Activated effector memory CD4-positive, alpha-beta T cell treated with anti-CD3 and anti-CD28 coated beads, Interleukin-2, amount 50 U/mL, for 16 hours (primary cell): ENCODE data around the gene ZNF275.
A peak's percentile ranks its signal among the peaks of the same experiment; 100 is the strongest.
"Not testable (repeated sequence)": the region's sequence is repeated elsewhere in the genome, so short reads cannot be mapped to it uniquely, and the experiment has no call there.

Experiments used
- DNase-seq: peaks from one replicate; pipeline ENCODE4 v3.0.0-alpha.2; 2020

ZNF275 gene, protein sequence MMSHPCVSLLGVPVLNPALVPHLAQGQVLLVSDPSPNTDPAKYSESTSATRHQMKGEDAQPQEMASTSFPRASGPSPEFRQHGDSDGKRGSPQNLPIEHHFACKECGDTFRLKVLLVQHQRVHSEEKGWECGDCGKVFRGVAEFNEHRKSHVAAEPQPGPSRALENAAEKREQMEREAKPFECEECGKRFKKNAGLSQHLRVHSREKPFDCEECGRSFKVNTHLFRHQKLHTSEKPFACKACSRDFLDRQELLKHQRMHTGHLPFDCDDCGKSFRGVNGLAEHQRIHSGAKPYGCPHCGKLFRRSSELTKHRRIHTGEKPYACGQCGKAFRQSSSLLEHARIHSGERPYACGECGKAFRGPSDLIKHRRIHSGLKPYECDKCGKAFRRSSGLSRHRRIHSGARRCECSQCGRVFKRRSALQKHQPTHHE

DNA sequence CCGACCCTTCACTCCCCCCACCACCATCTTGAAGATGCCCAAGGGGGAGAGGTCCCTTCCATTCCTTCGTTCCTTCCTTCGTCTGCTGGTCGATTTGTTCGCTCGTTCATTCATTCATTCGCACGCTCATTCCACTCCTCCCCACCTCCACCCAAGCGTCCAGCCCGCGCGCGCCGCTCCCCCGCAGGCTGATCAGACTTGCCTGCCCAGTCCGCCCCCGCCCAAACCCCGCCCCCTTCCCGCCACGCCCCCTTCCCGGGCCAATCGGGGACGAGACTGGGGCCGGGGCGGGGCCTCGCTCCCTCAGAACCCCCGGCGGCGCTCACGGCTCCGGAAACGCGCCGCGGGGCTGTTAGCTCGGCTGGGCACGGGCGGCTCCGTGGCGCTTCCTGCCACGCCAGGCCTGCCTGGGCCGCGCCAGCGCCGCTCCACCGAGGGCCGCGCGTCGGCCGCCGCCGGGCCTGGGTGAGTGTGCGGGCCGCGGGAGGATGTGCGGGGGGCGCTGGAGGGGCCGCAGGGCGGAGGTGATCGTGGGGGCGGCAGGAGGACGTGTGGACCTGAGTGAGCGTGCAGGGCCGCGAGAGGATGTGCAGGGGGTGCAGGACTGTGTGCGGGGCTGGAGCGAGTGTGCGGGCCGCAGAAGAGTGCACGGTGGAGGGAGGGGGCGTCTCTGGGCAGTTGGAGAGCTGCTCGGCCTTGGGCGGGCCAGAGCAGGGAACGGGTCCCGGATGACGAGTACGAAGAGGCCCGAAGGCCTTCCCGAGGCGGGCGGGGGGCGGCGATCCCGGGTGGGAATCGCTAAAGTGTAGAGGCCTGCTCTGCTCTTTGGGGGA, at the start of gene ZNF275:
Gene ZNF275 (plus strand): TSS at position 333 of the 833 bp plus-strand sequence. CDS start 2,527 bp downstream, outside the sequence.
- peak; percentile 93 for DNase-seq

DNA sequence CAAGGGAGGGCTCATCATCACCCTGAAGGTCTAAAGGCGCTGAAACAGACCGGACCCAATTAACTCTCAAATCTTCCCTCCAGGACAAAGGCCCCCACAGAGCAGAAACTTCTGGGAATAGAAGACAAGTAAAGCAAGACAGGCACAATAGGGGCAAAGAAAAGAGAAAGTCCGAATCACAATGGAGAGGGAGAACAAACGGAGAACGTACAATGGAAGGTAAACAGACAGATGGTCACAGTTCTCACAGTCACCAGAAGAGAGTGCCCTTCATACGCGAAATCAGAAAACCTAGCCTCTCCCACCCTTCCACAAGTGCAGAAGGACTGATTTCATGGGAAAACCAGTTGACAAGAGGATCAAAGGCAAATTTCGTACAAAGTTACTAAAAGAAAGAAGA, 48.3 kb upstream of the ZNF275 start:
- not testable (repeated sequence) for DNase-seq

DNA sequence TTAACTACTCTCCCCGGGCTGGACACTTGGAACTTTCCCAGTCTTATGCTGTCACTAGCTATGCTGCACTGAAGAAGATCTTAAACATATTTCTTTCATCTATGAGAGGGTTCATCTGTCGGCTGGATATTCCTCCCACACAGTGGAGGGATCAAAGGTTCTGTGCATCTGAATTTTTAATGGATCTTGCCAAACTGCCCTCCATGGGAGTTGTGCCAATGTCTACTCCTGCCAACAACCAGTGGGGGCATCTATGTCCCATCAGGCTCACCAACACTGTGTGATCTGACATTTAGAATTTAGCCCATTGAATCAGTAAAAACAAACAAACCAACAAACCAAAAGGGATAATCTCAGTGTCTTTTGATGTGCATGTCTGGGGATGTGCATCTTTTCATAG, 45.1 kb upstream of the ZNF275 start:
- DNase-seq, result not testable (repeated sequence)

DNA sequence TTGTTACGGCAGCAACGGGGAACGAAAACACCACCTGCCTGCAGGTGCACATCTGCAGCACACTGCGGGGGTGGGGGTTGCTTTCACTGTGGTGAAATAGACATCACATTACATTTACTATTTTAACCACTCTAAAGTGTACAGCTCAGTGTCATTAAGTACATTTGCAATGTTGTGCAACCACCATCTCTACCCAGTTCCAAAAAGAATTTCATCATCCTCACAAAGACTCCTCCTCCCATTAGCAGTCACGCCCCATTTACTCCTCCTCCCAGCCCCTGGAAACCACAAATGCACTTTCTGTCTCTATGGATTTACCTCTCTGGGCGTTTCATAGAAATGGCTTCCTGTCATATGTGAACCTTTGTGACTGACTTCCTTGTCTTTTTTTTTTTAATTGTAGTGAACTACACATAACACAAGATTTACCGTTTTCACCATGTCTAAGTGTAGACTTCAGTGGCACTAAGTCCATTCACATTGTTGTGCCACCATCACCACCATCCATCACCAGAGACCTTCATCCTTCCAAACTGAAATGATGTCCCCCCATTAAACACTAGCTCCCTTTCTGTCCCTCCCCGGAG, 40.4 kb upstream of the ZNF275 start:
- DNase-seq, result not testable (repeated sequence)

DNA sequence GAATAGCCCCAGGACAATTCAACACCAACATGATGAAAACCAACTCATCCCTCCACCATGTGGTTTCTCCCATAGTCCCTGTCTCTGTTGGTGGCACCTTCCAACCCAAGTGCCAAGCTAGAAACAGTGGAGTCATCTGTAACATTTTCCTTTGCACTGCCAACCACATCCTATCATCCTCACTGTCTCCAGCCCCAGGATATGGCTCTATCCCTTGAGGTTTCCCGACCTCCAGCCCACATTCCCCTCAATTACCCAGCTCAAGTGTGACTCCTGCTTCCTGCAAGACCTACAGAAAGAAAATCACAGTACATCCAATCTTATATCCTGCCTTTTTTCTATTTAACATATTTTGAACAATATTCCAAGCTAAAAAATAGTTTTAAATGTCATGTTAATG, 36.6 kb upstream of the ZNF275 start:
- DNase-seq, result no peak

DNA sequence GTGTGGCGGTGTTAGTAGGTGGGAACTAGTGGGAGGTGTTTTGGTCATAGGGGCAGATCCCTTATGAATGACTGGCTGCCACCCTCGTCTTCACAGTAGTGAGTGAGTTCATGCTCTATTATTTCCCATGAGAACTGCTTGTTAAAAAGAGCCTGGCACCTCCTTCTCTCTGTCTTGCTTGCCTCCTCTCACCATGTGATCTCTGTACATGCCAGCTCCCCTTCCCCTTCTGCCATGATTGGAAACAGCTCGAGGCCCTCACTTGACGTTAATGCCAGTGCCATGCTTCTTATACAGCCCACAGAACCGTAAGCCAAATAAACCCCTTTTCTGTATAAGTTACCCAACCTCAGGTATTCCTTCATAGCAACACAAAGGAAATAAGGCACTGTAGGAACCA, 34.1 kb upstream of the ZNF275 start:
- no peak for DNase-seq

DNA sequence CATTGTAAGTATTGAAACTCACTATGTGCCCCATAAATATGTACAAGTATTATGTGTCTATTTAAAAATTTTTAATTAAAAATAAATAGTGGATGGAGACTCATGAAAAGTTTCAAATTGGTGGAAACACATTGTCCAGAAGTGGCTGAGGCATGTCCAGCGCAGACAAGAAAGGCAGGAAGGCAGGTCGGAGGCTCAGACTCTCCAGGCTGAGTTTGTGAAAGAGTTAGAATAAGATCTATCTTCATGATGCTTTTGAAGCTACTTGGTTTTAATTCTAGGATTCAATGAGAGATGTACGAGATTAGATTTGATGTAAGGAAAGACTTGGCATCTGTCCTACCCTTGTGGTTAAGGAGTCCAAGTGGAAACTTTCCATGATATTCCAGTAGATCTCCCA, 32.2 kb upstream of the ZNF275 start:
- no peak for DNase-seq

DNA sequence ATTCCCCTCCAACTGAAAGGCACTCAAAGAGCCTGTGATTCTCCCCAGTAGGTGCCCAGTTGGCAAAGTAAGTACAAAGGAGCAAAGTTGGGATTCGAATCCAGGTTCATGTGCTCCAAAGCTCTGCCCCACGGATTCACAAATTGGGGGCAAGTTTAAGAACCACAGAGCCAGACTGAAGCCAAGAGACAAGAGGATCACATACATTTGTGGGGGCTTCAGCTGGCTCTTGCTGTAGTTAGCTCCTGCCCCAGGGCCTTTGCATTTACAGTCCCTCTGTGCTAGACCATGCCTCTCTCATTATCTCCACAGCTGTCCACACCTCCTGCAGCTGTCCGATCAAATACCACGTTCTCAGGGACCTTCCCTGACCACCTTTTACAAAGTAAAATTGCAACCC, 31.2 kb upstream of the ZNF275 start:
- no peak for DNase-seq

DNA sequence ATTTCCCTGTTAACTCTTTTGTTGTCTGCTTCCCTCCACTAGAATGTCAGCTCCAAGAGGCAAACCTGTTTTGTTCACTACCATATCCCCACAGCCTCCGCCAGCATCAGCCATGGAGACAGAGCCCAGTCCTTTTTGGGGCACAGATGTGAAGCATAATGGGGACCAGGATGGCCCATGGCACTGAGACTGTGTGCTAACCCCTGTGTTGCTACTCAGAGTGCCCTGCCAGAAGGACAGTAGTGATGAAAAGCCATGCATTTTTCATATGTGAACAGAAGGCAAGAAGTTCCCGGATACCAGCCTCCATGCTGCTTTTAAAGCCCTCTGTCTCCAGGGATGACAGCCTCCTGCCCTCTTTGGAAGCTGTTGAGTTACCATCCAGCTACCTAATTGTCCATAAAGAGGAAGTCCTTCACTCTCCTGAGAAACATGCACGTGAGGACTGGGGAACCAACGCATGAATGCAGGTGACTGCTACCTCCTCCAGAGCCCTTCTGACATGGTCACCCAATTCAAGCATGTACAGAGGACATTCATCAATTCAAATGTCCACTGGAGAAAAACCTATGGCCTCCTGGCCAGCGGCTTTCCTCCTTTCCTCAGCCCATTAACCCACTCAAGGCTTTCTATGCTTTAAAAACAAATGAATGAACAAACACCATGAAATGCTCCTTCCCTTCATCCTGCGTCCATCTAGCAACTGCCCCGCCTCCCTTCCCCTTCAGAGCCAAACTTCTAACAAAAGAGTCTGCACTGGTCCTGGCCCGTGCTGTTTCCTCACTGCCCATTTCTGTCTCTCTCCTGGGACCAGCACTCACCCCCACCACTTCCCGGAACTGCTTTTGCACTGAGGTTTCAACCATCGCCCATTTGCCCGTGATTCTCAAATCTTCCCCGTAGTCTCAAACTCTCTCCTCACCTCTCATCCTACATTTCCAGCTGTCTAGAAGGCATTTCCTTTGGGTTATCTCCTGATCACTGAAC, 30.4 kb upstream of the ZNF275 start:
- DNase-seq, result no peak

DNA sequence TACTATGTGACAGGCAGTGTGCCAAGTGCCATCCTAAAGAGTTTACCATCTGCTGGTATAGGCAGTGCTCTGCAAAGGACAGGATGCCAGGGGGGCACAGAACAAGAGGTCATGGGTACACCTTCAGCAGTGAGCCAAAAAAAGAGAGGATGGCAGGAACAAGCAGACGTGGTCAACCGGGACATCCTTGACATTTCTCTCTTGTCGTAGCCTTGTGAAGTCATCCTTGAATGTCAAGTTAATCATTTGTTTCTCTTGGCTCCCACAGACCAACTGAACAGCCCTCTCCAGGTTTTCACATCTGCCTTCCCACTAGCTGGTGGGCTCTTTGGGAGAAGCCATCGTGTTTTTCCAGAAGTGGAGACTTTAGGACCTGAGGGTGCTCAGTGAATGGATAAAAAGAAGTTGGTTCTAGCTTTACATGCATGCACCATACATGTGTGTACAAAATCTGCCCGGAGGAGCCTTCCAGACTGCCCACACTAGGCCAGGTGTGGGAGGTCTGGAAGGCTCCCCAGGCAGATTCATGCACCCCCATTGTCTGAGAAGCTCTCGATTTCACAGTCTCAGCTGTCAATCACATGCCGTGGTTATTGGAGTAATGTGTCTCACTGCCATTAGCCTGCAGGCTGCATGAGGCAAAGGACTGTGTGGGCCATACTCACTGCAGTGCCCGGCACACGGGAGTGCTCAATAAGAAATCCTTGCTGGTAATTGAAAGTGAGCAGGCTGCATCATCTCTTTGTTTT, 28.8 kb upstream of the ZNF275 start:
- no peak for DNase-seq

DNA sequence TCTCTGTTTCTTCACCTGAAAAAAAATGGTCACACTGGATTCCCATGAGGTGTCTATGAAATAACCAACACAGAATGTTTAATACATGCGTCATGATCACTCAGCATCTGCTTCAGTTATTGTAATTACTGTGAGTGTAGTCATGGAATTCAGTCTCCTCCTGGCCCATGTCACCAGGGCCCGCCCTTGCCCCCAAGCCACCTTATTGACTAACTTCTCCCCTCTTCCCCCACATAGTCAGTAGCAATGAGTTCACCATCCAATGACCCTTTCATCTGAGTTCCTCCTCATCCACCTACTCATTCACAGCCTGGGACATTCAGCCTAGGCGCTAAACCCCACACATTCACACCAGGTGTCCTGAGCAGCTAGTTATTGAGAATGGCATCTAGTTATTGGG, 28.0 kb upstream of the ZNF275 start:
- DNase-seq, result no peak

DNA sequence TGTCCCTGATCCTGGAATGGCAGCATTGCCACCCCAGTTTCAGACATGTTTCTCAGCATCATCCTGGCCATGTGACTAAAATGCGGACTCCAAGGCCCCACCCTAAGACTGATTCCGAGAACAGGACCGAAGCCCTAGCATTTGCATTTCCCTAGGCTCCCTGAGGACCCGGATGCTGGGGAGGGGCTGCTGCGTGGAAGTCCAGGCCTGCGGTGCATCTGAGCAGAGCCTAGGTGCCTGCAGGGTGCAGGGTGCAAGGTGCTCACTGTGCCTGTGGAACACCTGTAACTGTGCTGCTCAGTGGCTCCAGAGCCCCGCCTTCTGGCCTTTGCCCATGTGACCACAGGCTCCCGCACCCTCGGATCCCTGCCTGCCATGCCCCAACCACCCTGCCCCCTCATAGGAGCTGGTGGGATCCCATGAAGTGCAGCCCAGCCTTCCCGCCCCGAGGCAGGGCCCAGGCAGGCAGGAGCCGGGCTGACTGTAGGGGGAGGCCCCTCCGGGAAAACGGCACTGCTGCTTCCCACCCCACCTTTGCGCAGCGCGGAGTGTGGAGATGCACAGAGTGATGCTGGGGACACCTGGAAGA, 27.3 kb upstream of the ZNF275 start:
- no peak for DNase-seq

DNA sequence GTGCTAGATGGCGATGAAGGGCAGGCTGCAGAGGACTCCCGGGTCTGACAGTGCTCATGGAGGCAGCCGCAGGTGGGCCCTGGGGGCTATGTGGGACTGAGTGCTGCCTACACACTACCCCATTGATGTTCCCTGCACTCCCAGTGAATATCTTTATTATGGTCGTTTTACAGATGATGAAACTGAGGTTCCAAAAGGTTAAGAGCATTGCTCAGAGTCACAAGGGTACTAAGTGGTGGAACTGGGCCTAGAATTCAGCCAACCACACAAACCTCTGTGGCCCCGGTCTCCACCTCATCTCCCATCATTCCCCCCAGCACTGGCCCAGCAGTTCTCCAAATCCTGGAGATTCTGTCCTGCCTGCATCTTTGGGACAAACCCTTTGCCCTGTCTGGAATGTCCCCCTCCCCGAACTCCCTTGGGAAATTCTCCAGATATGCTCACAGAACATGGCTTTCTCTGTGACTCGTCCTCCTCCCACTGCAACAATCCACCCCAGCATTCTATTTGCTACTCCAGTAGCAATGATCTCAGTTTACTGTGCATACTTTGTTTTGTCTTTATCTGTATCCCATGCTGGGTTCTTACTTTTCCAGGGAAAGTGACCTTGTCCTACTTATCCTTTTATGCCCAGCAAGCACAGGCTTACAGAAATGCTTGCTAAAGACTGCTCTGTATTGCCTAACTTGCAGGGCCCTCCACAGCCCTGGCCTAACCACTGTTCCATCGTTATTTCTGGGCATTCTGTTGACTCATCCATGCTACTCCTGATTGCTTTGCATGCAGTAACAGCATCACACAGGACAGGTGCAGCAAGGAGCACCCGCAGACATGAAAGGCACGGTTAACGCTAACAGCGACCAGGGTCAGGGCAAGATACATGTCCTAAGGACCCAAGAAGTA, 26.4 kb upstream of the ZNF275 start:
- no peak for DNase-seq

DNA sequence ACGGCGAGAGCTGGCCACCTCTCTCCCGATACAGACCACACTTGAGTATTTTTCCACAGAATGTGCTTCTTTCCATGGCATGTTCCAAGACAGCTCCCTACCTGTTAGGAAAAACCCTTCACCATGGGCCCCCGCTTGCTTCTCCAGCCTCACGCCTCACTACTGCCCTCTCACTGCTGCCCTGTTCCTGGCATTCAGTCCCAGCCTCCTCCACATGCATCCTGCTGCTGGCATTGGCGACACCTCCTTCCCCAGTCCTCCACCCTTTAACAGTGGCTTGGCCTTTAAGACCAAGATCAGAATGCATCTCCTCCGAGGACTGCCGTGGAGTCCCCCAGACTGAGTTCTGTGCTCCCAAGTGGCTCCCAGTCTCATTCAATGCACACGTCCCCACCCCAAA, 23.1 kb upstream of the ZNF275 start:
- DNase-seq, result no peak

DNA sequence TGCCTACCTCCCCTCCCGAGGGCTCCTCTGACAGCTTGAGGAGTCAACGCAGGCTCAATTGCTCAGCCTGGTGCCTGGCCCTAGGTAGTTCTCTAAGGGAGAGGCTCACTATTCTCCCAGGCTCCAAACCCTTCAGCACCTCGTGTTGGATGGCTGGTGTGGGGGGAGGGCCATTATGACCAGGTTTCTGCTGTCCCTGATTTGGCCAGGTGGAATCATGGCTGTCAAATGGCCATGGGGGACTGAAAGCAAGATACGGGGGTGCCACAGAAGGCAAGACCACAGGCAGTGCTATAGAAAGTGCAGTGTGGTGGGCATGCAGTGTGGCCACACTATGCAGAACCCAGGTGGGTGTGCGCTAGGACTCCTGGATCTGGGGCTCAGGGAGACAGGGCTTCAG, 21.9 kb upstream of the ZNF275 start:
- no peak for DNase-seq

DNA sequence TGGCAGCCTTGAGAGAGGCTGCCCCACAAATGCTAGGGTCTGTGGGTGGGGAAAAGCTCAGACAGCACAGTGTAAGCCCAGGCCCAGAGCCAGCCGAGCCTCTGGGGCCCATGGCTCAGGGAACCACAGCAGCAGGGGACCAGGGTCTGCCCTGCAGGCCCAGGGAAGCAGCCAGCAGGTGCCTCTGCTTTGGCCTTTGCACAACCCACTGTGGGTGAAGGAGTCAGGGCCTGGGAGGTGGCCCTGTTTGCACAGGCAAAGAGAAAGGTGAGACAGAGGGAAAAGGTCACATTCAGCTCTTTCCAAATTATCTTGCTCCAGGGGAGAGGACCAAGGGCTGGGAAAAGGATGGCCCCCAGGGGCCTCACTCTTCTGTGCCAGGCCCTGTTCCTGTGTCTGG, 21.1 kb upstream of the ZNF275 start:
- DNase-seq, result no peak

DNA sequence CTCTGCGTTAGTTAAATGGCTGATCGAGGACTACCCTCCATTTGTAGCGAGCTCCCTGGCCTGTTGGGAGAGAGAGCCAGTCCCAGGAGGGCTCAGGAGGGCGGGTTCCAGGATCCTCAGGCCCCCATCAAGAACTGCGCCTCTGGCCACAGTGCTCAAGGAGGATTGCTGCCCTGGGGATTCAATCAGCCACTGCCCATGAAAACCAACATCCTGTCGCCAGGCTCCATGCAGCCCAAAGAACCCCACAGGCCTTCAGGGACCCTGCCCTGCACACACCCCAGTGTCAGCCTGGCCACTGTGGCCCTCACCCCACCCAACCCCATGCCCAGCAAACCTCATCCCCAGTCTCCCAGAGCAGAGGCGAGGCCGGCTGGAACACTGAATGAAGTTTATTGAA, 16.6 kb upstream of the ZNF275 start:
- DNase-seq, result no peak

DNA sequence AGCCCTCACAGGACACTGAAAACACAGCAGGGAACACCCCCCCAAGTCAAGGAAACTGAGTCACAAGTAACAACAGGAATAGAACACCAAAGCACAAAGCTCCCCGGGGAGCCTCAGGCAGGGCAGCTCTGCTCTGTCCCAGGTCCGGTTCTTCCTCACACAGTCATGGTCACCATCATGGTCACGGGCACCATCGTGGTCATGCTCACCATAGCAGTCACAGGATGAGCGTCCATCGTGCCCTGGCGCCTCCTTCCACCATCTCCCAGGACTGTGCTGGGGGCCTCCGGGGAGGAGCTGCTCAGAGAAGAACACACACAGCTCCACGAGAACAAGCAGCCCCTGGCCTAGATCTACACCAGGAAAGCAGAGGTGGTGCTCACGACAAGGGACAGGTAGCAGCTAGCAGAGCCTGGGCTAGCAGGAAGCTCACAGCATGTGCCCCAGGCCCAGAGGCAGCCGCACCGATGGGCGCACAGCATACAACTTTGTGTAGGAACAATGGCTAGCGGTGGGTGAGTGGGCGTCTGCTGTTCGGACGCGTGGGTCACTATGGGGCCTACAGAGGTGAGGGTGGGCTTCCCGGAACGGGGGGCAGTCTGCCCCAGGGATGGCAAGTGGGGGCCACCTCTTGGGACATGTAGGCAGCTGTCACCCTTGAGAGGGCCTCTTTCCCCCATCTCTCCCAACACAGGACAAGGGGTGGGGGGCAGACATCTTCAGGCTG, 15.8 kb upstream of the ZNF275 start:
- DNase-seq, result no peak

DNA sequence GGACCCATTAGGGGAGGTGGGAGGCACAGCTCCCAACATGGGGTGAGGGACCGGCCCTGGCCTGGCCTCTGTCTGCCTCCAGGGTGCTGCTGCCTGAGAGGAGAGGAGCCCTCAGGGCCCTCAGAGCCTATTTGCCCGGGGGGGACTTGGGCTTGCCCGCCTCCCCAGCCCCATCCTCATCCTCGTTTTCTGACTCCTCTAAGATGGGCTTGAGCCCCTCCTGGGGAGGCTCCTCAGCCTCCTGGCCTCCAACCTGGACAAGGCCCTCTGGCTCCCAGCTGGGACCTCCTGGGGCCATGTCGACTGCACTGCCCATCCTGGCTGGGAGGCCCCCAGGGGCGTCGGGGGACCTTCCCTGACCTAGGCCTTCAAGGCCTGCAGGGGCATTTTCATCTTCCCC, 15.1 kb upstream of the ZNF275 start:
- DNase-seq, result no peak
